Femur (tissue), 1 donor: ENCODE results near the gene ELP4.
"Not testable (repeated sequence)": the region's sequence is repeated elsewhere in the genome, so short reads cannot be mapped to it uniquely, and the experiment has no call there.

Experiments used
- DNase-seq: peaks from one replicate; pipeline ENCODE4 v3.0.0-alpha.2; 2017

Gene ELP4, protein sequence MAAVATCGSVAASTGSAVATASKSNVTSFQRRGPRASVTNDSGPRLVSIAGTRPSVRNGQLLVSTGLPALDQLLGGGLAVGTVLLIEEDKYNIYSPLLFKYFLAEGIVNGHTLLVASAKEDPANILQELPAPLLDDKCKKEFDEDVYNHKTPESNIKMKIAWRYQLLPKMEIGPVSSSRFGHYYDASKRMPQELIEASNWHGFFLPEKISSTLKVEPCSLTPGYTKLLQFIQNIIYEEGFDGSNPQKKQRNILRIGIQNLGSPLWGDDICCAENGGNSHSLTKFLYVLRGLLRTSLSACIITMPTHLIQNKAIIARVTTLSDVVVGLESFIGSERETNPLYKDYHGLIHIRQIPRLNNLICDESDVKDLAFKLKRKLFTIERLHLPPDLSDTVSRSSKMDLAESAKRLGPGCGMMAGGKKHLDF

DNA sequence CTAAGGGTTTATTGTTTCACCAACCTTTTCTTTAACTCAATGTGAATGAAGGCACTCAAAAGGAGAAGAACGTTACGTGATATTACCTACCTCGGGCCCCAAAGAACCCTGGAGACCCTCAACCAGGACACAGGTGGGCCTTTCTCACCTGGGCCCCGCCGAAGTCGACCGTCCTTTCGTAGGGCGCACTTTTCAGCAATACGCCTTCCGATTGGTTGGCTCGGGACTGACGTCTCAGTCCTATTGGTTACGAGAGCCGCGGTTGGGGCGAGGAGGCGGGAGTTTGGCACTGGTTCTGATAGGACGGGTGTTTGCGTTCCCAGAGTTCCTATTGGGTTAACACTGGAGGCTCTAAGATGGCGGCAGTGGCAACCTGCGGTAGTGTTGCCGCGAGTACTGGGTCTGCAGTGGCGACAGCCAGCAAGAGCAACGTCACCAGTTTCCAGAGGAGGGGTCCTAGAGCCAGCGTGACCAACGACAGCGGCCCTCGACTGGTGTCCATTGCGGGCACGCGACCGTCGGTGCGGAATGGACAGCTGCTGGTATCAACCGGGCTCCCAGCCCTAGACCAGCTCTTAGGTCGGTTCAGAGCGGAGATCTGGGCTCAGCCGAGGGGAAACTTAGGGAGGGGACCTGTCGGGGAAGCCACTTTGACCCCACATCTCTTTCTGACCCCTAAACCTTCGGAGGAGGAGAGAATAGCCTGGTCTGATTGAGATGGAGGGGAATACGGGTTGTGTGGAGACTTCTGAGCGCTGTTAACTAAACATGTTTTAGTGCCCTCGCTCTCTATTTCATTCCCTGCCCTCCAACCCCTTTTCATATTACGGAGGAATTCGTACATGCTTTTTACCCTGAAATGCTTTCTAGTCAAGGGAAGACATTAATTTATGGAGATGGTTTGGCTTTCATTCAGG lies at the start of gene ELP4, which contains the start of gene IMMP1L:
Gene ELP4 (plus strand): TSS at position 339 of the 917 bp plus-strand sequence. CDS start 18 bp downstream, at position 357.
Gene IMMP1L (minus strand): TSS at position 194 of the 917 bp plus-strand sequence. CDS start 46,346 bp downstream, outside the sequence.
- DNase-seq: peak; percentile 98

DNA sequence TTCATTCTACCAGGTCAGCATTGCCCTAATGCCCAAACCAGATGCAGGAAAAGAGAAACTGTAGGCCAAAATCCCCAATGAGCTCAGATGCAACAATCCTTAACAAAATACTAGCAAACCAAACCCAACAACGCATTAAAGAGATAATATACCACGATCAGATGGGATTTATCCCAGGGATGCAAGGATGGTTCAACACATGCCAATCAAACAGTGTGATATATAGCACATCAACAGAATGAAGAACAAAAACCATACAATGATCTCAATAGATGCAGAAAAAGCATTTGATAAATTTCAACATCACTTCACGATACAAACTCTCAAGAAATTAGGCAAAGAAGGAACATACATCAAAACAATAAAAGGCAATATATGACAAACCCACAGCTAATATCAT lies 45.1 kb upstream of the ELP4 start:
- DNase-seq: no peak

DNA sequence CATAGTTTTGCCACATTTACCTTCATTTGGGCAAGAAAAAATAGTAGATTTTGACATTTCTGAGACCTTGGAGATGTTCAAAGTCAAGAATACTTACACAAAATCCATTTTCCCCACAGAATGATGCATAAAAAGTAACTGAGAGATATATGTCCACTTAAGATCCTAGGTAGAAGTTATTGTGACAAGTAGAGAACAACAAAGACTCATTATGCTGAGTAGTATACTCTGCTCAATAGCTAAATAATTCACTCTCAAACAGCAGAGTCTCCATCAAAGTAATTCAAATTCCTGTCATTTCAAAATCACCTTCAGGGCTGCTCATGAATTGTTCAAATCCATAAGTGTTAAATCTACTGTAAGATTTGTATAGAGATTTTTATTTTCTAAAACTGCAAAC lies 35.5 kb upstream of the ELP4 start:
- DNase-seq: no peak

DNA sequence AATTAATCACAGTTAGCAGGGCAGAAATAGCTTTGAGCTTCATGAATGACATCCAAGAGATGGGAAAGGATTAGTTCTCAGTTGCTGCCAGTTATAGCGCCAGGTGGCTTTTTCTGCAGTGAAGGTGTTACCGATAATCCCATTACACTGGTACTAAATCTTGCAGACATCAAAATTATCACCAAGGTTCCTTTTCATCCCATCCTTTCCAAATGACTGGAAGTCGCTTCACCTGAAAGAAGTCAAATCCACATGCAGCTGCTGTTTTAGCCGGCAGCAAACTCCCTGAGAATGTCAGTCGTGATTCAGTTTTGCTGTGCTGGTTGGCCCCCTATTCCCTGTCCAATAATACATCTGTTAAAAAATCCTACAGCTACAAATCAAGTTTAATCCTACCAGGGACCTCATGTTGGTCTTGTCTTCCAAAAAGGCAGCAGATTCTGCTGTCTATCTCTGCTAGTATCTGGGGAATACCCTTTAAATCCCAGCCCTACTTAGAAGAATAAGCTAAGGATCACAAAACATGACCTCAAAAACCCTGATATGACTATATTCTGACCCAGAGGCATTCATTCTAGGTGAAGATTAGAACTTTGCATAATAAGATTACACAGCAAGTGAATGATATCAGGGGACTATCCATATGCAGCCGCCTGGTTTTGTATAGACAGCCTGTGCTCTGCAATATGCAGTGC lies 31.9 kb upstream of the ELP4 start:
- no peak for DNase-seq

DNA sequence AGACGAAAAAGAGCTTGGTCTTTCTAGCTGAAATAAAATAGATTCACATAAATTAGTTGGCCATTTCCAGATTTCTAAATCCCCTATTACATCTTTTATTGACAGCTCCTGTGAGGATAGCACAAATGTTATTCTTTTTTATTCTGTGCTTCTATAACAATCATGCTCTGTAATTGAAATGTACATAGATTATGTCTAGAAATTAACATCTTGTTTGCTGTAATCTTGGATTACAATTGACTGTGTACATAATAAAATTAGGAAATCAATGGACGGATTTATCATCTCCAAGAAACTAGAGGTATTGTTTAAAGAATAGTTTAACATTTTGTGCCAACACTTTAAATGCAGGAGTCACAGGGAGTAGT lies 31.4 kb upstream of the ELP4 start:
- DNase-seq: no peak

DNA sequence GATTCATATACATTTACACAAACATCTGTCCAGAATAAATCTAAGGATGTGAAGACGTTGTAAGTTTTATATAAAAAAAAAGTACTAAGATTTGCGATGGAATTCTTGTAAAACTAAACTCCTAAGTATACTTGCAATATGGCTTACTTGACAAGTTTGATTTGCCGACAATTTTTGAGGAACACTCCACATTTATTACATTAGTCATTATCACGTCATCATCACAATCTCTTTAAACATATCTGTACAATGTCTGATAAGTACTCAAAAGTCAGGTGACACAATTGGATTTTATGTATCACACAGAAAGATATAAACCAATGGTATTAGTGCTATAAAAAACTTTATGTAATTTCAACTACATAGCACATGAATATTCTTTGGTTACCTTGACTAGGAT lies 30.5 kb upstream of the ELP4 start:
- DNase-seq: no peak

DNA sequence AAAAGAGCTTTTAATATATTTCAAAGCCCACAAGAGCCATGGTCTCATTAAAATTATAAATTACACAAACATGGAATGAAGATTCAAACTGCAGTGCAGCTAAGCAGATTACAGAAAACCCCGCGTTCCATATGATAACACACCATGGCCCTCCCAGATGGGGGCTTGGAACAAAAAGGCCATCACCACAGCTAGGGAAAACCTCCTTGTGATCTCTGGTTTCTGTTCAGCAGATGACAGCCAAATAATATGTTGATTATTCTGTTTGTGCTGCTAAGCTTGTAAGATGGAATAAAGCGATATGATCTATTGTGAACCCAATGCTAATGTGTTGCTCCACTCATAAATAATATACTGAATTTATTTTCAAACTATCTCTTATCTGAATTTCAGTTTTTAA lies 28.6 kb upstream of the ELP4 start:
- no peak for DNase-seq

DNA sequence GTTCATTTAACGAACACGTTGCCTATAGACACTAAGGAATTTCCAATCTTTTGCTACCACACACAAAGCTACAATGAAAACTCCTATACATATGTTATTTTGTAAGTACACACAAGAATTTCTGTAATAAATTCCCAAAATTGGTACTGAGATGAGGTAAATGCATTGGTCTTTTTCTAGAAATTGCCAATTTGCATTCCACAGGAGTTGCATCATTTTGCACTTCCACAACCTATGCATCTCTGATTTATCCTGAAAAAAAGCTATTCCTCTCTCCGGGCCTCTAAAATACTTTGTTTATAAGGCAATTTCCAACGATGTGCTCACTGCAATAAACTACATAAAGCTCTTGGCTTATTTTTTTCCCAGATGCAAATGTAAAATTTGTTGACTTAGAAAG lies 25.1 kb upstream of the ELP4 start:
- DNase-seq: no peak

DNA sequence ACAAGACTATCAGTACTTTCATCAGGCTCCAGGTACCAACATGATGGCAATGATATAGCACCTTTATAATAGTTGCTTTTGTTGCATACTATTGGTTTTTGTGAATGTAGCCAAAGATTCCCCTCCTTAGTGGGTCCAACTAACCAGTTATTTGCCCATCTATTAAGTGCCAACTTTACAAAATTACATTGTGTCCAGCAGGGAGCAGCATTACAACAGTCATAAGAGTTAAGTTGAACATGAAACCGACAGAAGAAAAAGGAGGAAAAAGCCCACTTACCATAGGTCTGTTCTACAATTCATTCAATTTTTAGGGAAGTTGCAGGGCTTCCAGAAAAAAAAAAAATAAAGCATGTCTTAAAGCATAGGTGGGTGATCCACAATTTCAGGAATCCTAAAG lies 21.7 kb upstream of the ELP4 start:
- no peak for DNase-seq

DNA sequence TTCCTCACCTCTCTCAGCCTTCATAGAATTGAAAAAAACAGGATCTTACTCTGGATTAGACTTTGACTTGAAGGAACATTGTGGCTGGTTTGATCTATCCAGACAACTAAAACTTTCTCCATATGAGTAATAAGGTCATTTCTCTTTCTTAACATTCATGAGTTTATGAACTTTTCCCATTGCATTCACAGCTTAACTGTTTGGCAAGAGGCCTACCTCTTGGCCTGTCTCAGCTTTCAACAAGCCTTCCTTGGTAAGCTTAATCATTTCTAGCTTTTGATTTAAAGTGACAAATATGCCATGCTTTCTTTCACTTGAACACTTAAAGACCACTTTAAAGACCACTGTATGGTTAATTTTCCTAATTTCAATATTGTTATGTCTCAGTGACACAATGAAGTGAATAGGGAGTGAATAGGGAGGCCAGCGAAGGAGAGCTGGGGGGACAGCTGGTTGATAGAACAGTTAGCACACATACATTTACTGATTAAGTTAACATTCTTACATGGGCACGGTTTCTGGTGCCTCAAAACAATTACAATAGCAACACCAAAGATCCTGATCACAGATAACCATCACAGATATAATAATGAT lies 17.1 kb upstream of the ELP4 start:
- DNase-seq: no peak

DNA sequence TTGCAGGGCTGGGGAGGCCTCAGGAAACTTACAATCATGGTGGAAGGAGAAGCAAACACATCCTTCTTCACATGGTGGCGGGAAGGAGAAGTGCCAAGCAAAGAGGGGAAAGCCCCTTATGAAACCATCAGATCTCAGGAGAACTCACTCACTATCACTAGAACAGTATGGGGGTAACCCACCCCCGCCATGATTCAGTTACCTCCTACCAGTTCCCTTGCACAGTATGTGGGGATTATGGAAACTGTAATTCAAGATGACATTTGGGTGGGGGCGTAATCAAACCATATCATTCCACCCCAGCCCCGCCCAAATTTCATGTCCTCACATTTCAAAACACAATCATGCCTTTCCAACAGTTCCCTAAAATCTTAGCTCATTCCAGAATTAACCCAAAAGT lies 16.3 kb upstream of the ELP4 start:
- no peak for DNase-seq

DNA sequence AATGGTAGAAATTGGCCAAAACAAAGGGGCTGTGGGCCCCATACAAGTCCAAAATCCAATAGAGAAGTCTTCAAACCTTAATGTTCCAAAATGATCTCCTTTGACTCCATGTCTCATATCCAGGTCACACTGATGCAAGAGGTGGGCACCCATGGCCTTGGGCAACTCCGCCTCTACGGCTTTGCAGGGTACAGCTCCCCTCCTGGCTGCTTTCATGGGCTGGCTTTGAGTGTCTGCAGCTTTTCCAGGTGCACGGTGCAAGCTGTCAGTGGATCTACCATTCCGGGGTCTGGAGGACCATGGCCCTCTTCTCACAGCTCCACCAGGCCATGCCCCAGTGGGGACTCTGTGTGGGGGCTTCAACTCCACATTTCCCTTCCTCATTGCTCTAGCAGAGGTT lies 15.8 kb upstream of the ELP4 start:
- DNase-seq: not testable (repeated sequence)

DNA sequence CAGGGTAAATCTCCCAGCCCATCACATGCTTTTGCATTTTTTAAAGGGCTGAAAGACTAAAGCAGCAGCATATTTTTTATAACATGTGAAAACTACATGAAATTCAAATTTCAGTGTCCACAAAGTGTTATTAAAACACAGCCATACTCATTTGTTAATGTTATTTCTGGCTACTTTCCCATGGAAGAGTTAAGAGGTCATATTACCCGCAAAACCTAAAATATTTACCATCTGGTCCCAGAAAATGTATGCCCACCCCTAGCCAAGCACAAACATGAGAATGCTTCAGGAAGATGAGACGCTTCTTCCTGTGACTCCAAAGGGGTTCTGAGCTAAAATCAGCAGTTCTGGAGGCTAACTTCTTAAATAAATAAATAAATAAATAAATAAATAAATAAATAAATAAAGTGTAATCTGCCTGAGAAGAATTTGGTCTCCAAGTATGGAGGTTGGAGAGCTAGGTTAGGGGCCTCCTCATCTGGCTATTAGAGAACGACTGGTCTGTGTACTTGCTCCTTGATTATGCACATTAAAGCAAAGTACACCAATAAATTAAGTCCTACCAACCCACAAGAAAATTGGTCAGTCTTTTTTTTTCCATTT lies 9.9 kb upstream of the ELP4 start:
- DNase-seq: no peak

DNA sequence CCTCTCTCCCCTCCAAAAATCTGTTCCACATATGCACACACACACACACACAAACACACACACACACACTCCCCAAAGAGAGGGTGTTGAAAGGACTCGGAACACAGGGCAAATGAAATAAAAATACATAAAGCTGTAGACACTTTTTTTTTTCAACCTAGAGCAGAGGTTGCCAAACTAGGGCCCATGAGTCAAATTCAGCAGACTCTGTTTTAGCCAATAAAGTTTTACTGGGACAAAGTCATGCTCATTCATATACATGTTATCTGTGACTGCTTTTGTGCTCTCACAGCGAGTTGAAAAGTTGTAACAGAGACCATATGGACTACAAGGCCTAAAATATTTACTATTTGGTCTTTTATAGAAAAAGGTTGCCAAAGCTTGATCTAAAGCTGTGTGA lies 9.0 kb upstream of the ELP4 start:
- no peak for DNase-seq

DNA sequence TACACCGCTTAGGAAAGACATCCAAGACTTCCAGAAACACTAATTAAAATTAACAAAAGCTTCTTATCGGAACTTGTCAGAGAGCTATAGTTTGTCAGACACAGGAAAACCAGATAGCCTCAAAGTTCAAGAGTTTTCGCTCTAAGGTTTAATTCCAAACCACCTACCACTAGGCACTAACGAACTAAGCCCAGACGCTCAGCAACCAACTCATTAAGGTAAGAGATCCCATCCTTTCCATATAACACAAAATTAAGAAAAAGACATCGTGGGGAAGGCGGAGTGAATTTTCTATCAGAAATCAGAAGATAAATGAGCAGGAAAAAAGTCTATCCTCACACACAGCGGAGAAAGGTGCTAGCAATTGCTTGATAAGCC lies 527 bp upstream of the ELP4 start:
- DNase-seq: no peak

DNA sequence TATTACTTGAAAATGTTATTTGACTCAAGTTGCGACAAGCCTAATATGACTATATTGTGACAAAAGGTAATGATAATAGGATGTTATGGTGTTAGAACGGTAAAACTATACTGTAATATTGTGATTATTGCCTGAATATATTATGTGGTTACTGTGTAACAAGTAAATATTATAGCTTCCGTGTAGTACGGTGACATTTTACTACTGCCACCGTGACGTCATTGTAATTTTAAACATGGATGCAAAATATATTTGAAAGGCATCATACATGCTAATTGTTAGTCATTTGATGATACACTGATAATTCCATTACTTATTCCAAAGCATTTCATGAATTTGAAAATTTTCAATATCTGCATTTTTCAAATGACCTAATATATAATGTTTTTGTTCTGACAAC lies 2.5 kb downstream of the ELP4 start:
- DNase-seq: no peak

DNA sequence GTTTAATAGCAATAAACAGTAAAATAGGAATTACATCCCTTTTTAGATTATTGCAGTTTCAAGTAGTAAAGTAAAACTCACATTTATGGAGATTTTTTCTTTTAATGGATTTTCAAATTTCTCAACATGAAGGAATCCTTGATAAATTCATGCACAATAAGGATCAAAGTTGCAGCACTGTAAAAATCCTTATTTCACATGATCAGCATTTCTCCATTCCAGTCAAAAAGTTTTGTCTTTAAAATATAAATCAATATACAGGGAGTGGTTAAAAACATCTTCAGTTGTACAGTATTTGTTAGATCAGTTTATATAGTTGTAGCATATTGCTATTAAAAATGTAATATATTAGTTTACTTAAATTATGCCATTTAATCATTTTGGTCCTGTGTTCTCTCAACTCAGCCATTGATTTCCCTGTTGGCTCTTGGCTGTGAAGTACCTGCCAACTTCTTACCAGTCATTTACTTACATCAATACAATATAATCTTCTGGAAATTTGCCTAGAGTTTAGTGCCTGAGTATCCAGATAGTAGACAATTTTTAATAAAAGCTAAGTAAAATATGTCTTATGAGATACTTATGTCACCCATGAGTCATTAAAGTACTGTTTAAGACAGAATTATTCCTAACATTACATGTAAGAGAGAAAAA lies 12.1 kb downstream of the ELP4 start:
- no peak for DNase-seq

DNA sequence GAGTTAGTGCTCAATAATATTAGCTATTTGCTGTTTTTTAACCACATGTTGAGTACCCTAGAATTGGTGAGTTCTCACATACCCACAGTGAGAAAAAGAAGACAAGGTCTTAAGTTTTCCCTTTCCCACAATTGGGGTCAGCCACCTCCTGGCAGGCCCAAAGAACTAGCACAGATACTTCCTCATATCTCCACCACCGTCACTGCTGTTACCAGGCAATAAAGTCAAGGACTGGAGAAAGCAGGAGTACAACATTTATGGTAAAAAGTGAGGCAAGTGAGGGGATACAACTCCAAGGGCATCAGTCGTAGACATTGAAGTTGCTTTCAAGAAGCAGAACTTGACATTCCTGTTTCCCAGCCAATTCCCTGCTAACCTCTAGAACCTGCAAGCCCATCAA lies 19.6 kb downstream of the ELP4 start:
- DNase-seq: no peak

DNA sequence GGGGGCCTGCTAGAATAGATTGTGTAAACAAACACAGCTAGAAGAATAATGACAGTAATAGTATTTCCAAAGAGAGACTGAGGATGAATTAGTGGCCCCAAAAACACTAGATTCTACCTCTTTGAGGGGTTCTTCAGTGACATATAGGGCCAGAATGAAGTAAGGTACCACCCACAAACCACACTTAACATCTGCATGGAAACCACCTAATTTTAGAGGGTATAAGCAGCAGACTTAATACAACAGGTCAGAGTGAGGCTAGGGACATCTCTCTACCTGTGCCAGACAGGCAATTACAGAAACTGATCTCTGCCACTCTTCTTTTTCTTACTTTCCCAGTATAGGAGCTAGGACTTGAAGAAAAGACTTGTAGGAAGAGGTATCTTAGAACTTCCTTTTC lies 20.1 kb downstream of the ELP4 start:
- no peak for DNase-seq

DNA sequence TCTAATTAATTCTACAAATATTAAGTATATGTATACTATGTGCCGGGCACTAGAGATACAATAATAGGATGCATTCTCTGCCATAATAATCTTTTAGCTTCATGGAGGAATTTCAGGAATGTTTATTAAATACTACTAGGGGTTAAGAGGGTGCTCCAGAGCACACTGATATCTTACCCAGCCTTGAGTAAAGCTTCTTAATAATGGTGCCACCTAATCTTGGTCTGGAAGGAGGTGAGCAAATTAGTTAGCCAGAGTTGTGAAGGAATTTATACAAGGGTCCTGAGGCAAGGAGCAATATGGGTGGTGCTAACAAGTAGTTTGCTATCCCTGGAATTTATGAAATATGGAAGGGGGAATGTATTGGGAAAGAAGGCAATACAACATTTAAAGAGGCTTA lies 21.7 kb downstream of the ELP4 start:
- DNase-seq: no peak

DNA sequence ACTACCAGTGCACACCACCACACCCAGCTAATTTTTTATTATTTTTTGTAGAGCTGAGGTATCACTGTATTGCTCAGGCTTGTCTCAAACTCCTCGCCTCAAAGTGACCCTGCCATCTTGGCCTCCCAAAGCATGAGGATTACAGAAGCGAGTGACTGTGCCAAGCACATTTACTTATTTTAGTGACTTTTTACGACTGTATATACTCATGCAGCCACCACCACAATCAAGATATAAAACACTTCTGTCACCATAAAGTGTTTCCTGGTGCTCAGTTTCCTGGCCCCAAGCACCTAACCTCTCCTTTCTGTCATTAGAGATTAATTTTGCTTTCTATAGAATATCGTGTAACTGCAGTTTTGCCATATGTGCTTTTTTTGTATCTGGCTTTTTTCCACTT lies 25.9 kb downstream of the ELP4 start:
- DNase-seq: no peak

DNA sequence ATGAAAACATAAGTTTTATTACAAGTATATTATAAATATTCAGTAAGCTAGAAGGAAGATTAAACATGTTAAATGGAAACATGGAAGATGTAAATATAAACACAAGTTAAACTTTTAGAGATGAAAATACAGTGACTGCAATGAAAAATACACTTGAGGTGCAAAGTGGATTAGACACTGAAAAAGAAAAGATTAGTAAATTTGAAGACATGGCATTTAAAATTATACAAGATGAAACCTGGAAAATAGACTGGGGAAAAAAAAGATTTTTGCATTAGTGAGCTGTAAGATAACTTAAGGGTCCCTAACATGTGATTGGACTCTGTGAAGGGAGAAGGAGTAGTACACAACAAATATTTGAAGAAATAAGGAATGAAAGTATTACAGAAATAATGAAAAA lies 33.3 kb downstream of the ELP4 start:
- no peak for DNase-seq
